RPMI8226 (cell line): Measurements from ENCODE around the gene TMEM150B.
A peak's percentile ranks its signal among the peaks of the same experiment; 100 is the strongest.
"Not testable (repeated sequence)": the region's sequence is repeated elsewhere in the genome, so short reads cannot be mapped to it uniquely, and the experiment has no call there.

Source experiments
- DNase-seq: peaks from one replicate; pipeline ENCODE4 v3.0.0-alpha.2; 2015

The TMEM150B gene

DNA sequence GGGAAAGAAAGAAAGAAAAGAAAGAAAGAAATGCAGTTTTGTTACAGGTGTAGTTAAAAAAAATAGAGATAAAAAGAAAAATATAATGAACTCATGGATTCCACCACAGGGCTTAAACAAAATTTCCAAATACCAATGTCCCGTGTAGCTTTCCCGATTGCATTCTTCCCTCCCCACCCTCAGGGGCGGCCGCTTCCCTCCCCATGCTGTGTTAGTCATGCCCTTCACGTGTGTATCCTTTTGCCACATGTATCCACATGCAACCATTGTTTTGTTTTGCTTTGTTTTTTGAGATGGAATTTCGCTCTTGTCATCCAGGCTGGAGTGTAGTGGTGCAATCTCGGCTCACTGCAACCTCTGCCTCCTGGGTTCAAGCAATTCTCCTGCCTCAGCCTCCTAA lies 11.0 kb upstream of the TMEM150B start:
- DNase-seq, result no peak

GRCh38 chr19:55333870-55334269 lies 8.7 kb upstream of the TMEM150B start:
- DNase-seq, result no peak

DNA sequence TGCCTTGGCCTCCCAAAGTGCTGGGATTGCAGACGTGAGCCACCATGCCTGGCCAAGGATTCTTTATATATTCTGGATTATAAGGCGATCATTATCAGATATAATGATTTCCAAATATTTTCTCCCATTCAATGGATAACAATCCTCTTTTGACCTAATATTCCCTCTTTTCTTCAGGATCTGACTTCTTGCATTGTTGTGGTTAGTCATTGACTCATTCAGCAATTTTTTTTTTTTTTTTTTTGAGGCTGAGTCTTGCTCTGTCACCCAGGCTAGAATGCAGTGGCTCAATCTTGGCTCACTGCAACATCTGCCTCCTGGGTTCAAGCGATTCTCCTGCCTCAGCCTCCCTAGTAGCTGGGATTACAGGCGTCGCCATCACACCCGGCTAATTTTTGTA lies 4.7 kb upstream of the TMEM150B start:
- DNase-seq, result not testable (repeated sequence)

GRCh38 chr19:55328774-55329318 lies 3.7 kb upstream of the TMEM150B start:
- DNase-seq, result not testable (repeated sequence)

DNA sequence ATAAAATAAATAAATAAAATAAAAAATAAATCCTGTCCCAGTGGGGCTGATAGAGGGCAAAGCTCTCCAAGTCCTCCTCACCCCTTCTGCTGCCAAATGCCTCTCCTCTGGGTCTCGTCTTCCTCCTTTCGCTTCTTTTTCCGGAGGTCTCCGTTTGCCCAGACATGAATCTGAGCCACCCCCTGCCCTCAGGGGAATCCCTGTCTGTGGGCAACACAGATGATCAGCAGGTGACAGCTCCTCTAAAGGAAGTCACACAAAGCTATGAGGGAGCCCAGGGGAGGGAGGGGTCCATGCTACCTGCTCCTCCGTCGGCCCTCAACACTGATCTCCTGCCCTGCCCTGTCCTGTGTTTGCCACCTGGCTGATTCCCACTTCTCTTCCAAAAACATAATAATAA lies 479 bp downstream of the TMEM150B start:
- no peak for DNase-seq

DNA sequence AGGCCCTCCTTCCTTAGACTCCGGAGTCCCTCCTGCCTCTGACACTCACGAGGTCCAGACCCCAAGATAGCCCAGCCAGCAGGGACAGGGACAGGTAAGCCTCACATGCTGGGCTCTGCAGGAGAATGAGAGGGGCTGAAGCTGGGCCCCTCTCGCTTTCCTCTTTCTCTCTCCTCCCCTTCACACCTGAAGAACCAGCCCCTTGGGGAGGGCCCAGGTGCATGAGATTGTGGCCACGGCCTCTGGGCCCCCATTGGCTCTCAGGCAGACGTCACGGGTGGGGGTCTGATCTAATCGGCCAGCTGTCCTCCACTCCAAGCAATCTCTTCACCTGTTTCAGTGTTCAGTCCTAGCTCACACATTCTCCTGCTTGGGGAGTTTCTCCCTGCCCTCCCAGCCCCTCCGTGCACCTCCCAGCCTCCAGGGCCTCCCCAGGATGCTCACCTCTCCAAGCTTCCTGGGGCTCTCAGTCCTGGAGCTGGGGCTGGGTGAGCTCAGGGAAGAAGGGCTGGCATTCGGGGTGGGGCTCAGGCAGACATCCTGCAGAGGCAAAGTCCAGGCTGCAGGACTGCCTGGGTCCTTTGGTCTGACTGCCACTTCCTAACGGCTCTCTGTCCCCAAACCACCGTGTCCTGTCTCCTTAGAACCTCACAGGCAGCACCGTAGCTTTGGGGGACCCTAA lies 2.8 kb downstream of the TMEM150B start:
- DNase-seq, result no peak

- DNase-seq, result no peak
These were observed 3.5 kb downstream of the TMEM150B start for GRCh38 chr19:55321466-55322137.

- no peak for DNase-seq
These were observed 4.2 kb downstream of the TMEM150B start for GRCh38 chr19:55320844-55321419.

DNA sequence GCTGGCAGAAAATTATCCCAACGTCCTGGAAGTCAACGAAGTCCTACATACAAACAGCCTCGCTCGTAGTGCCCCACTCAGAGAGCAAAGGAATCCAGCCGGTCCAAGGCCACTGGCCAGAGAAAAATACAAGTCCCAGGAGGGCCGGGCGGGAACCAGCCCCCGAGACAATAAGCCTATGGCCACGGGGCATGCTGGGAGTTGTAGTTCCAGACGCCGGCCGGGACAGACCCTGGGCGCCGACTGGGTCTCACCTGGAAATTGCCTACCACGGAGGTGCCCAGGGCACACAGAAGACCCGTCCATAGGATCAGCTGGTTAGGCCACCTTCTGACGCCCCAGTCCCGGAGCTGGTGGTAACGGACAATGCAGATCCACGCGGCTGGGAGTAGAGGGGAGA lies 5.4 kb downstream of the TMEM150B start:
- DNase-seq, result no peak

DNA sequence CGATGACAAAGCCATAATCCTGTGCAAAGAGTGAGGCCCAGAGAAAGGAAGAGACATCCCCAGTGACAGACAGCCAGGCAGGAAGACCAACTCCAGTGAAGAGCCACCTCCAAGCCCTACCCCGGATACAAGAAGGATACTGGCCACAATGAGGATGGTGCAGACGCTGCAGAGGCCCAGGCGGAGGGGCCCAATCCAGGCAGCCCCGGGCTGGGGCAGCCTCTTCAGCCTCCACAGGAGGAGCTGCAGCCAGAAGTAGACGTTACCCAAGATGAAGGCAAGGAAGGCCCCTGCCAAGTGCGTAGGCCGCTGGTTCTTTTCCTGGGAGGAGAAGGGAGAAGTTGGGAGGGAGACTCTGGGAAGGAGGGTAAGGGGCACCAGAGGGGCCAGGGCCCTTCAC lies 8.5 kb downstream of the TMEM150B start:
- DNase-seq, result no peak

DNA sequence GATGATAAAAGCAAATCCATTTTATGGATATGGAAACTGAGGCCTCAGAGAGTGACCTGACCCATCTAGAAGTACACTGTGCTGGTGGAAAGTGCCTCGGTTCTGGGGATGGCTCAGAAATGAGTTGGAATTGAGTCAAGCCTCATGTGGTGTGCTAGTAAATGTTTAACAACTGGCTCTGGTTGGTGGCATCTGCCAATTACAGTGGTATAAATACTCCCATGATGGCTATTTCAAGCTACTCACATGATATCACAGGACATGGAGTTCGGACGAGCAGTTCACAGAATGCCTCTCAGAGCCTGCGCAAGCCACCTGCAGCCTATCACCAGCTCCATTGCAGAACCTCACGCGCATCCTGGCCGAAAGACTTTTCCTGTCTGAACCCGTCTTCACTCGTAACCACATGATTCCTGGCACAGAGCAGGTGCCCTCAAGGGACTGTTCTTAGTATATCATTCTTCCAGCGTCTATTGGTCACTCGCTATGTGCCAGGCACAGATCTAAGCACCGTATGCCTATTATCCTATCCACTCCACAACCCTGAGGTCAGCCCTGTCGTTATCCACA lies 9.1 kb downstream of the TMEM150B start:
- no peak for DNase-seq

- no peak for DNase-seq
These were observed 10.7 kb downstream of the TMEM150B start for GRCh38 chr19:55314396-55314795.

DNA sequence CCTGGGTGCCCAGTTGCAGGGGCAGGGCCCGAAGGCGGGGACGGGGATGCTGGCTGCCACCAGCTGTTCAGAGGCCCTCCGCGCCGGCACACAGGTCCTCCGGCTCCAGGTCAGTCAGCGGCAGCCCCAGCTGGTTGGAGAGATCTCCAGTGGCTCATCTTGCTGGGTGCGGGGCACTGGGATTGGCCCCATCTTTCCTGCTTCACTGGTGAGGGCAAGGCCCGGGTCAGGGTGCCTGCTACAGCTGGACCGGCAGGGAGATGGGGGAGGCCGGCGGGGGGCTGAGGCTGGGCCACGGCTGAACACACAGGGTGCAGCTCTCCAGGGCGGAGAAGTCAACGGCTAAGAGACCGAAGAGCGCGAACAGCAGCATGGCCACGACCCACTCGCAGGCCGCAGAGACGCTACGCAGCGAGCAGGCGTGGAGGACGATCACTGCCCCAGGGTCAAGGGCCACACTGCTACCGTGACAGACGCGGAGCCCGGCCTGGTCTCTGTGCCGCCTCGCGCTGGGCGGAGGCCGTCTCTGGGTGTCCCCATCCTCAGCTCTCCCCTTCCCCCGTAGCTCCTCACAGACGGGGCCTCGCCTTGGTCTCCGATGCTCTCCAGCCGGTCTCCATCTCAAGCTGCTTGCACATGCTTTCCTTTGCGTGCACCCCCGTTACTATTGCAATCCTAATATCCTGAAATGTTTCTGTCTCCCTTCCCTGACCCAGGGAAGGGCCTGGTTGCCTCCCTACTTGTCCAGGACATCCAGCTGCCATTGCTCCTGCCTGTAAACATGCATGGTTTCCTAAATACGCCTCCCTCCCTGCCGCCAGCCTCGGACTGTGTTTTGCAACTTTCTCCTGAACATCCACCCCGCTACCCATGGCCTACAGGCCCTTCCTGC lies 12.3 kb downstream of the TMEM150B start:
- DNase-seq, result no peak

DNA sequence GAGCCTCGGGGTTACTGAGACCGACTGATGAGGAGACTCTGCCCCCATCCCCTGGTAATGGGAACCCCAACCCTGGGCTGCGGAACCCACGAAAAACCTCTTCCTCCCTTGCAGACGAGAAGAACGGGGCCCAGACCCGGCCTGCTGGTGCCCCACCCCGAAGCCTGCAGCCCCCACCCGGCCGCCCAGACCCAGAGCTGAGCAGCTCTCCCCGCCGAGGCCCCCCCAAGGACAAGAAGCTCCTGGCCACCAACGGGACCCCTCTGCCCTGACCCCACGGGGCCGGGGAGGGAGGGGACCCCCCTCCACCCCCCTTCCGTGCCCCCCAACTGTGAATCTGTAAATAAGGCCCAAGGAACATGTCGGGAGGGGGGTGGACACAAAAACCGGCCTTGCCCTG lies 13.3 kb downstream of the TMEM150B start:
- no peak for DNase-seq

GRCh38 chr19:55311397-55311796 lies 13.7 kb downstream of the TMEM150B start:
- DNase-seq, result no peak

DNA sequence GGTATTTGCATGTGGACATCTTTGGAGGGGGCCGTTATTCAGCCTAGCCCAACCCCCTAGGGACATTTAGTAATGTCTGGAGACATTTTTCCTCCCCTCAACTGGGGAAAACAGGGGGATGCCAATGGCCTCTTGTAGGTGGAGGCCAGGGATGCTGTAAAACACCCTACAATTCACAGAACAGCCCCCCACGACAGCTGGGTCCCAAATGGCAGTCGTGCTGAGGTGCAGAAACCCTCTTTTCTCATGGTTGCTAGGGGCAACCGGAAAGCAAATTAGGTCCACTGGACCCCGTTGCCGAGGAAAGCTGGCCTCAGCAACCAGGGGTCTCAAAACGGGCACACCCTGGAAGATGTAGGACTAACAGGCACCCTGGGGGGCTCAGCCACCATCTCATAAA lies 14.6 kb downstream of the TMEM150B start:
- no peak for DNase-seq

DNA sequence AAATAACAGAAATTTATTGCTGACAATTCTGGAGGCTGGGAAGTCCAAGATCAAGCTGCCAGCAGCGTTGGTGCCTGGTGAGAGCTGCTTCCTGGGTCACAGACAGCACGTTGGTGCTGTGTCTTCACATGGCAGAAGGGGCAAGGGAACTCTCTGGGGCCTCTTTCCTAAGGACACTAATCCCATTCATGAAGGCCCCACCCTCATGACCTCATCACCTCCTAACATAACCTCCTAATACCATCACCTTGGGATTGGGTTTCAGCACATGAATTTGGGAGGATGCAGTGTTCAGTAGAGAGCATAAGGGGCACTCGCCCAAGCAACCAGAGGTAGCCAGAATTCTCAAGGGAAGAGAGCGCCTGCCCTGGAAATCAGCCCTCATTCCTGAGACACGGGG lies 15.7 kb downstream of the TMEM150B start:
- no peak for DNase-seq

GRCh38 chr19:55308281-55308680 lies 16.9 kb downstream of the TMEM150B start:
- no peak for DNase-seq

- no peak for DNase-seq
These were observed 18.4 kb downstream of the TMEM150B start for GRCh38 chr19:55306712-55307111.

- DNase-seq, result no peak
These were observed 19.1 kb downstream of the TMEM150B start for GRCh38 chr19:55305983-55306562.

DNA sequence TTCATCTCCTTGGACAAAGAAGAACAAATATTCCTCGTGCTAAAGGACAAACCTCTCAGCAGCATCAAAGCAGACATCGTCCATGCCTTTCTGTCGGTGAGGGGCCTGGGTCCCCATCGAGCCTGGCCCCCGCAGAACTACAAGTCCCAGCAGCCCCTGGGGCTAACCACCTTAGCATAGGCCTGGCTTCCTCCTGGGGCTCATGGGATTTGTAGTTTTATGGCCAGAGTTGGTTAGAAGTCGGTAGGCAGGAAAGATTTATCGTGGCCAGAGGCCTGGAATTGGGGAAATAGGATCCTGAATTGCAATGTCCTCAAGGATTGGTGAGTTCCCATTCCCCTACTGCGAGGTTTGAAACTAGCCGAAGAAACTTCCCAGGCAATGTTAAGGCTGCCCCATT lies 19.6 kb downstream of the TMEM150B start:
- DNase-seq, result peak; percentile 55

GRCh38 chr19:55304980-55305379 lies 20.2 kb downstream of the TMEM150B start:
- no peak for DNase-seq
